GM18868 (cell line): Measurements from ENCODE around the gene CGNL1.

ENCODE experiments used
- ATAC-seq: cut with Tn5 transposase; IDR thresholded peaks from one replicate; pipeline ENCODE4 v1.9.1; 2021; ENCODE audit warnings: mild to moderate bottlenecking, moderate library complexity; ENCODE audit not compliant: unreplicated experiment

CGNL1 gene

DNA sequence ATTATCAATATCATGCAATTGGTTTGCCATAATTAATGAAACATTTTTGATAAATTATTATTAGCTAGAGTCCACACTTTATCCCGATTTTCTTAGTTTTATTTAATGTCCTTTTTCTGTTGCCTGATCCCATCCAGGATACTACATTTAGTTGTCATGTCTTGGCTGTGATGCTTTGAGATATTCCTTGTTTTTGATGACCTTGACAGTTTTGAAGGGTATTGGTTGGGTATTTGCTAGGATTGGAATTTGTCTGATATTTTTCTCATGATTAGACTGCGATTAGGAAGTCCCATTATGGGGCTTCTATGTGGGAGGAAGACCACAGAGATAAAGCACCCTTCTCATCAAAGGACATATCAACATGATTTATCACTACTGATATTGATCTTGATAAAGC, 43.0 kb downstream of the CGNL1 start:
- ATAC-seq, result no peak

DNA sequence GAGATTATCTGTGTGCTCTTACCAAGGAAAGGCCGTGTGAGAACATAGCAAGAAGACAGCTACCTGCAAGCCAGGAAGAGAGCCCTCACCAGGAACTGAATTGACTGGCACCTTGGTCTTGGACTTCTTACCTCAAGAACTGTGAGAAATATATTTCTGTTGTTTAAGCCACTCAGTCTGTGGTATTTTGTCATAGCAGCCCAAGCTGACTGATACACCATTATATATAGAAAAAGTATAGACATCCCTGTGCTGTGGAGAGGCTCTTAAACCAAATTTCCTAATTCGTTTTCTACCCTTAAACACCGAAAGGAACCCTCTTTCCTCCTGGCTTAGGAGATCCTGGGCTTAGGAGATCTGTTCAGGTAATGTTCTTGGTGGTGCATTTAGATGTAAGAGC, 44.8 kb downstream of the CGNL1 start:
- no peak for ATAC-seq

DNA sequence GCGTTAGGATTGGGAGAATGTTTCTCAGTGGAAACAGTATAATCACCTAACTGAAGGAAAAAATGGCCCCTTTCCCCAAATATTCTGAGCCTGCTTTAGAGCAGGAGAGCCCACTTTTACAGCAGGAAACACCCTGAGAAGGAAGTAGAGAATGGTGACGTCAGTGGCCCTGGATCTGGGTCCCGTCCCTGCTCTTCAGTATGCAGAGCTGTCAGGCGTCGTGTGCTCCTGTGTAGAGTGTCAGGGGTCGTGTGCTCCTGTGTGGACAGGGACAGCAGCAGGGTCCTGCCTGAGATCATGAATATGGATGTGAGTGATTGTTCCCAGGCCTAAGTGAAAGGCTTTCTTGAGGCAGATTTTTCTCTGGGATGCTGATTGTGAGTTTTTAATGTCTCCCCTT, 45.2 kb downstream of the CGNL1 start:
- no peak for ATAC-seq

DNA sequence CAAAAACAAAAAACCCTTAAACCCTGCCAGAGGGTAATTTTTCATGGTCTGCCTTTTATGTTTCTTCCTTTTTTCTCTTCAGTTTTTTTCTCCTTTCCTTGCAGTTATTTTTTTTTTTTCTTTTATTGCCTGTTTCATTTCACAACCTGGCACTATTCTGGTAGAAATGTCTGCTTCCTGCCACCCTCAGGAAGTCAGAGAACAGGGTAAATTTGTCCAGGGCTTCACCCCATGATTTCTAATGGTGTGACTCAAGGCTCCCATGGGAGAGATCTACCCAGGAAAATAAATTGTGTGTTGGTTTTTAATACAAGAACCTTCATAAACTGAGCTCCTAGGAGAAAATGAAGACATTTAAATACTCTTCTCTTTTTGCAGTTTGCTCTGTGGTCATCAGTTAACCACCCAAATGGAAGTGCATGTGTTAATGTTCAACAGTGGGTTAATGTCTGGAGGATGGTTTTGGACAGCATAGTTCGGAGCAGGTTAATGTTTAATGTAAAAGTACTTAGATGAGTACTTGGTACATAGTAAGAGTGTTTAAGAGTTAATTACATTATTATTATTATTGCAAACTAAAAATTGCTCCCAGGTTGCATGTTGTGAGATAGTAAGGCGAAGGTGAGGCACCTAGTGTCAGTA, 45.9 kb downstream of the CGNL1 start:
- ATAC-seq, result no peak

DNA sequence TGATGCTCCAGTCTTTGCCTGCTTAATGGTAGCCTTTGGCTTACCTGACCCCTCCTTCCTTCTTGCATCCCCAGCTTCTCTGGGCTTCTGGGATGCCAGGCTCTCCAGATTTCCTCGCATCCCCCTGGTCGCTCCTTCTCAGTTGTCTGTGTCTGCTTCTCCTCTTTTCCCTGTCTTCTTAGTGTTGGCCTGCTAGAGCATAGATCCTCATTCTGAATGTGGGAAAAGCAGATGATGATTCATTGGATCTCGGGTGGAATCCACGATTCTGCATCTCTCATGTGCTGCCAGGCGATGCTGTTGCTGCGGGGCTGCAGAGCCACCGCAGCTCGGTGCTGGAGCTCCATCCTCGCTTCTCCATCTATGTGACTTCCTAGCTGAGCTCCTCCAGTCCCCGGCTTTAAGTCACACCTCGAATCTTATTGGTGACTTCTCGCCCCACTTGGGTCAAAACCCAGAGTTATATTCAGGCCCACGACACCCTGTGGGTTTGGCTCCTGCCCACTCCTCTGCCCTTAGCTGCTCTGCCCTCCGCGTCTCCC, 47.4 kb downstream of the CGNL1 start:
- no peak for ATAC-seq

DNA sequence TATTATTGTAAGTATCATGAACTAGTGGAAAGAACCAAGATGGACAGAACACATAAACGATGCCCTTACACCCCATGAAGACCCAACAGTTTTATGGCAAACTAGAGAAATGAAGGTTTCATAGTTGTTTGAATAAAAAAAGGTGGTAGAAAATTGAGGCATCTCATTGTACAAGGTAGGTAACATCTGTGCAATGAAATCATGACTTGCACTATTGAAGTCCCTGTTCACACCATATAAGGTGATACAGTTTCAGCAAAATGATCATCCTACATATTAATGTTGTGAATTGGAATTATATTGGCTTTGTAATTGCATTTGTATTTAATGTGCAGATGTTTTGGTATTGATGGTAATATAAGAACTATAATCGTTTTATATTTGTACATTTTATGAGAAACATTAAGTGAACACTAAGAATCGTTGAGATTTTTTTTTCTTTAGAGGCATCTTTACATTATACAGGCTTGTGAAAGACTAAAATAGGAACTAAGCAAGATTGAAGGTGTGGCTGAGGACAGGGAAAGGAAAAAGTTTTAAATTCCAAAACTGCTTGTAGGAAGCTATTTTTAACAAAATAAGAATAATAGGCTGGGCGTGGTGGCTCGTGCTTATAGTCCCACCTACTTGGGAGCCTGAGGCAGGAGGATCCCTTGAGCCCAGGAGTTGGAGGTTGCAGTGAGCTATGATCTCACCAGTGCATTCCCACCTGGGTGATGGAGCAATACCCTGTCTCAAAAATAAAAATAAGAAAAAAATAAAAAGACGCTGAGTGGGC, 48.5 kb downstream of the CGNL1 start:
- no peak for ATAC-seq

DNA sequence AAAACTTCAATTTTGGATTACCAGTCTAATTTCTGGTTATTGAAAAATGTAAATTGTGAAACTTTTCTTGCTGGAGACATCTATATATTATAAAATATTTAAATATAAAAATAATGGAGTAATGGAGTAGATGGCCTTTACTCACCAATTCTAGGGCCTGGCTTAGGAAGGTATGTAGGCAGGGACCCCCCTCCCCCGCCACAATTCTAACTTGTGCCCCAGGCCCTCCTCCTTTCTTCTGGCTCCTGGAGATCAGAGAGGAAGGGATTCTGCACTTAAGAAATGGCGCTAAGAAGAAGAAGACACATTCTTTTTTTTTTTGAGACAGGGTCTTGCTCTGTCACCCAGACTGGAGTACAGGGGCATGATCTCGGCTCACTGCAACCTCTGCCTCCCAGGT, 49.5 kb downstream of the CGNL1 start:
- ATAC-seq, result no peak

DNA sequence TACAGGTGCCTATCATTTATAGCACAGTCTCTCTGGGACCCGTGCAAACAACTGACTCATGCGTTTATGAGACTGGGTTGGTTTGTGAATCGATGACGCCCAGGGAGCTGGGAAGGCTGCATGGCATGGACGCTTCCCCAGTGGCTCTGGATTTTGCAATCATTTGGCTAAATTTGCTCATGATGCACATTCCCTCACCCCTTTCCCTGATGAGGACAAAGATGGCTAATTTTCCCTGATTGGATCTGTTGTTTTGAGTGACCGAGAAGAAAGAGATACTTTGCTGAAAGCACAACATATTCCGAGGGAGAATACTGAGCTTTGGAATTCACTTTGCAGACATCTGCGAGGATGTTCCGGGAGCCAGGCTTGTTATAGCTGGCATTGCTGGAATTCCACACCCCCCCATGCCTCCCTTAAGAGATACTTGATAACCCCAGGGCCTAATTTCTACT, 51.1 kb downstream of the CGNL1 start:
- ATAC-seq, result no peak

DNA sequence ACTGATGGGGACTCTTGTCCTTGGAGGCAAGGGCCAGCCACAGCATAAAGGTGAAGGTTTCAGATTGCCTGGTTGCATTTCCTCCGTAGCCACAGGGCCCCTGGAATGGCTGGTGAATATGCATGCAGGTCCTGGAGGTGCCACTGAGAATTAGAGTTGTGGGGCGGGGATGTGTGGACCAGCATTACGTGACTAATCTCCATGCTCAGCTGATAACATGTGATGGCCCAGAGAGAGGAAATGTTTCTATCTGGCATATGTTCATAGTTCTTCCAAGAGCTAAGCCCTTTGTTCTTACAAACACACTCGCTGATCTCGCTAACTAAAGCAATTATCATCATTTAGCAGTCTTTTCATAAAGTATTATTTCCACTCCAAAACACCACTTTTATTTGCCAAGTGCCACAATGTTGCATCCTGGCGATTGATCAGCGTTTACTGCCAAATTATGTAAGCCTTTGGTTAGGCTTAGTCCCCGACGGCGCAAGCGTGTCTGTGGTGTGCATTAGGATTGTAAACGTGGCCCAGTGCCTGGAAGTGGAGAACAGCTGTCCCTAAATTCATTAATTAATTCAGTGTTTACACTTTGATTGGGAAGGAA, 55.9 kb downstream of the CGNL1 start:
- ATAC-seq, result no peak

DNA sequence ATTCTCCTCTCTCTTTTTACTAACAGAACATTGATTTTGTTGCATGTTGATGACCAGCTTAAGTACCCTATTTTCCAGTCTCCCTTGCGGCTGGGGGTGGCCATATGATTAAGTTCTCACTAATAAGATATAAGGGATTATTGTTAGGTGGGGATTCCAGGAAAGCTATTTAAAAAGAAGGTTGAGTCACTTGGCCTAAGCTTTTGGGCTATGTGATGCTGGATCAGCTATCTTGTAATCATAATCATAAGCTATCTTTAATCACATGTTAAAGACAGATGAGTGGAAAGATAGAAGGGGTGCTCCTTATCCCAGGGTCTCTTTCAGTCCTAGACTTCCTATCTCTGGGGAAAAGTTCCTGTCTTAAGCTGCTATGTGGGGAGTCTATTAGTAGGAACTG, 59.9 kb downstream of the CGNL1 start:
- no peak for ATAC-seq

DNA sequence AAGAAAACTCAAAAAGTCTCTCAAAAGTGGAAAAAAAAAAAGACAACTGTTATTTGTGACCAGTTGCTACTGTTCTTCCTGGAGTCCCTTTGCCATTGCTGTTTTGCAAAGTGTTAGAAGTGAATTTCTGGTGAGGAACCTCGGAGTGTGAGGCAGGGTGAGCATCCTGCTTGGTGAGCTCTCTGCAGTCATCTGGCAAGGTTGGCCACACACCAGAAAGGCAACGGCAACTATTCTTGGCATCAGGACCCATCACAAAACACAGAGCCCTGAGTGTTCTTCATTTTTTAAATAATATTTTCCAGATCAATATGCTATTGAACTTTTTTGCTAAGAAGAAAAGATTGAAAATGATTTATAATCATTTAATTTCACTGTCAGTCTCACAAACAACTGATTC, 60.7 kb downstream of the CGNL1 start:
- ATAC-seq, result no peak

DNA sequence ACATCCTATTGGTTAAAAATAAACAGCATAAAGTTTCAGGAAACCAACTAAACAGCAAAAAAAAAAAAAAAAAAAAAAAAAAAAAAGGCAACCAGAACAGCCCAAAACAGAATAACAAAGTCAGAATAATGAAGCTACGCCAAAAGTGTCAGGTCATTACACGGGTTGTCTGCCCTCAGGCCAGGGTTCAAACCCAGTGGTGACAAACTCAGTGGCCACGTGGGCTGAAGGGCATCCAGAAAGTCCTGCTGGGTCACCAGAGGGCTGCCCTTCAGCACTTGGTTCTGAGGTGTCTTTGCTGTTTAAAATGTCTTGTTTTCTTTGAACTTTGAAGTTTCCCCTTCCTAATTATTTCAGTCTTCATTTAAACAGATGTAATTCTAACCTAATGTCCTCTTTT, 61.3 kb downstream of the CGNL1 start:
- ATAC-seq, result no peak

DNA sequence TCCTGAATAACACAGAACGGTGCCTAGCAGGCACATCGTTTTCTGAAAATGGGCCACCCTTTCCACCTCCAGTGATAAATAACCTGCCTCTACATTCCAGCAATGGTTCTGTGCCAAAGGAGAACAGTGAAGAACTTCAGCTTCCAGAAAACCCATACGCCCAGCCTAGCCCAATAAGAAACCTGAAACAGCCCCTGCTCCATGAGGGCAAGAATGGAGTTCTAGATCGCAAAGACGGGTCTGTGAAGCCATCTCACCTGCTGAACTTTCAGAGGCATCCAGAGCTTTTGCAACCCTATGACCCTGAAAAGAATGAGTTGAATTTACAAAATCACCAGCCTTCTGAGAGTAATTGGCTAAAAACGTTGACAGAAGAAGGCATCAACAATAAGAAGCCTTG, 61.9 kb downstream of the CGNL1 start:
- ATAC-seq, result no peak

DNA sequence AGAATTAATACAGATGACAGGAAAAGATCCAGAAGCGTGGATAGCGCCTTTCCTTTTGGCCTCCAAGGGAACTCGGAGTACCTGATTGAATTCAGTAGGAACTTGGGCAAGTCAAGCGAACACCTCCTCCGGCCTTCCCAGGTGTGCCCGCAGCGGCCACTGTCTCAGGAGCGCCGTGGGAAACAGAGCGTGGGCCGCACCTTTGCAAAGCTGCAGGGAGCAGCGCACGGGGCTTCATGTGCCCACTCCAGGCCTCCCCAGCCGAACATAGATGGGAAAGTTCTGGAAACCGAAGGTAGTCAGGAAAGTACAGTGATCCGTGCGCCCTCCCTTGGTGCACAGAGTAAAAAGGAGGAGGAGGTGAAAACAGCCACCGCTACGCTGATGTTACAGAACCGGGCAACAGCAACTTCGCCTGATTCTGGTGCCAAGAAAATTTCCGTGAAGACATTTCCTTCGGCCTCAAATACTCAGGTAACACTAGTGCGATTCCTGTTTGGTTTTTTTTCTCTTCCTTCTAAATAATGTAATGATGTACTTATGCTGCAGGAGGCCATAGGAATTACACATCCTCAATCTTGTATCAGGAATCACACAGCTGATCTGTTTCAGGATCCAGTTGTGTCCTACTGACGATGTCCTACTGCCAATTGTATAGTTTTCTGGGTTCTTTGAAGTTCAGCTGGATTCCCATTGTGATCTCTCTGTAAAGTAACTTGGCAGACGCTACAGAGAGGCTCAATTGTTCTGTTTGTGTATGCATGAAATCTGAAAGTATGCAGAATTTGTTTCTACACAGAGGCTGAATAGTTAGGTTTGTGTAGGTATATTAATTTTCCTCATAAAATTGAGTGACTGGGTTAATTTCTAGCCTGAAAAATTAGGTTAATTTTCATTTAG, 63.1 kb downstream of the CGNL1 start:
- no peak for ATAC-seq

DNA sequence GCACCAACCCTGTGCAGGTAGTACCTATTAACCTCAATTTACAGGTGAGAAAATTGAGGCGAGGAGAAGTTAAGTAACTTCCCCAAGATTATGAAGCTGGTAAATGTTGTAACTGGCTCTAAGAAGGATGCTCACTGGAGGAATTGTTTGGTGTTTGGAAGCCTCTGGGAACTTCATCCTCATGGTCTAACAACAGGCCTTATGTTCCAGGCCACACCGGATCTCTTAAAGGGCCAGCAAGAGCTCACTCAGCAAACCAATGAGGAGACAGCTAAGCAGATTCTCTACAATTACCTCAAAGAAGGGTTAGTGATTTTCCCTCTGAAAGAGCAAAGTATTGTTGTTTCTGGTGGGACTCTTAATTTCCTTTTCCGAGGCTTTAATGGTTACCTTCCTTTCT, 63.9 kb downstream of the CGNL1 start:
- no peak for ATAC-seq

DNA sequence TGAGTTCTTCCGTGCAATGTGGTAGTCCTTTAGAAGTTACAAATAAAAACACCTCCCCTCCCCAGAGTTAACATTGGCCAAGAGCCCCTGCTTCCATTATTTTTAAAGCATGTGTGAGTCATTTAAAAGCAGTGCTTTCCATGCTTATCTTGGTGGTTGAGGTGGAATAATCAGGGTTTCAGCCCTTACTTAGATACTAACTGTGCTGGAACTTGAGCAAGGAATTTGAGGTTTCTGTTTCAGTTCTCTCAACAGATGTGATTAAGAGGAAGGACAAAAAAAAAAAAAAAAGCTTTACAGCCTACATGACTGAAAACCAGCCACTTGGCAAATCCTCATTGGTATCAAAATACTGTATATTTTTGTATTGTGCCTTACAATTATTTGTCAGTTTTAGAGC, 64.5 kb downstream of the CGNL1 start:
- ATAC-seq, result no peak

DNA sequence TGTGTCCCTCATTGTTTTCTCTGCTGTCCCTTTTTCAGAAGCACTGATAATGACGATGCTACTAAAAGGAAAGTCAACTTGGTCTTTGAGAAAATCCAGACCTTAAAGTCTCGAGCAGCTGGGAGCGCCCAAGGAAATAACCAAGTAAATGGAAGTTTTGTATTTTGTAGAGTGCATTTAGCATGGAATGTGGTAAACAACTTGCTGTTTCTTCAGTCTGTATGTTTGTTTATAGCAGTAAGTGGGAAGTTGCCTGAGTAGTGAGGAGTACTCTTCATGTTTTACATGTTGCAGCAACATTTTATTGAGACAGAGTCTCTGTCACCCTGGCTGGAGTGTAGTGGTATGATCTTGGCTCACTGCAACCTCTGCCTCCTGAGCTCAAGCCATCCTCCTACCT, 66.0 kb downstream of the CGNL1 start:
- ATAC-seq, result no peak

DNA sequence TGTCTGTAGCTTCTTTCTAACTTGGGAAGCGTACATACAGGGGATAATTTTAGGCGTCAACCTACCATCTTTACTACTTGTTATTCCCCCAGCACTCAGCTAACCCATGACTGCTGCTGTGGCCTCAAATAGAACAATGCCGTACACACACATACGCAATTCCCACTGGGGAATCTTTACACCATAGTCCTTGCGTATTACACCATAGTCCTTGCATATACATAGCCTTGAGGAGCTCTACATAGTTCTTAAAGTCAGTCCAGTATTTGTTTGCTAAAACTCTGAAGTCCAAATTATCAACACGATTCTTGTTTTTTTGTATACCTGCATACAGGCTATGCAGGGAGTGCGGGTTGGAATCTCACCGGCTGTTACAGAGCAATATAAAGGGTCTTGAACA, 67.2 kb downstream of the CGNL1 start:
- ATAC-seq, result no peak

DNA sequence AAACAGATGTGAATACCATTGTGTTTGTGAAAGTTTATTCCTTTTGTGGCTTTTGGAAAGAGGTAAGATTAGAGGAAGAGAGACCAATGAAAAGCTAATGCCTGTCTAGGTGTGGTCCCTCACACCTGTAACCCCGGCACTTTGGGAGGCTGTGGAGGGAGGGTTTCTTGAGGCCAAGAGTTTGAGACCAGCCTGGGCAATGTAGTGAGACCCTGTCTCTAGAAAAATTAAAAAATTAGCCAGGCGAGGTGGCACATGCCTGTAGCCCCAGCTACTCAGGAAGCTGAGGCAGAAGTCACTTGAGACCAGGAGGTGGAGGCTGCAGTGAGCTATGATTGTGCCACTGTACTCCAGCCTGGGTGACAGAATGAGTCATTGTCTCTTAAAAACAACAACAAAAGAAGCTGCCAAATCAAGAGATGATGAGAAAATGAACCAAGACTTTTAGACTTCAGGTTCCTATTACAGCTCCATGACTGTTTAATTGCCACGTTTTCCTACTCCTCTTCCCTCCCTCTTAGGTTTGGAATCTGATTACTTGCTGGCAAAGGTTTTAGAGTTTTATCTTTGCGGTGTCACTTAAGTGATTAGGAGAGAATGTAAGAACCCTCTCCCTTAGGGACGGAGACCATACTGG, 68.7 kb downstream of the CGNL1 start:
- ATAC-seq, result no peak

DNA sequence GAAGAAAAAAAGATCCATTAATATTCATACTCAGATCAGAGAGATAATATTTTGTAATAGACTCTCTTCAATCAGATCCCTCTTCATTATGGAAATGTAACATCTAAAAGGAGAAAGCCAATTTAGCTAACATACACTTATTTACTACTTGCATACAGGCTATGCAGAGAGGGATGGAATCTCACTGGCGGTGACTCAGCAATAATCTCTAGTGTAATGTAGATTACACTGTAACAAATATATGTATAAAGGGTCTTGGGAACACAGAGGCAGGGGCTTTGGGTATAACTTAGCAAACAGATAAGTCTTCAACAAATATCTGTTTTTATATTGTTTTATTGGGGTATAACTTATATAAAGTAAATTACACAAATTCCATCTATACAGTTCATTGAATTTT, 69.6 kb downstream of the CGNL1 start:
- ATAC-seq, result no peak

DNA sequence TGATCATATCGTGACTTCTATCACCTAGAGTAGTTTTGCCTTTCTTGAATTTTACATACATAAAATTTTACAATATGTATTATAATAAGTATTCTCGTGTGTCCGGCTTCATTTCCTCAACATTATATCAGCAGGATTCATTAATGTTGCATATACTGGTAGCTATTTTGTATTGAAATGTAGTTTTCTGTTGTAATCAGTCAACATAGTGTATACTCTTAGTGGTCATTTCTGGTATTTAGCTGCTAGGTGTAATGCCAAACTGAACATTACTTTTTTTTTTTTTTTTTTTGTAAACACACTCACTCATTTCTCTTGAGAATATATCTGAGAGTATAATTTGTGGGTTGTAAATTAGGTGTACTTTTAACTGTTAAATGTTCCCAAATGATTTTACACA, 70.1 kb downstream of the CGNL1 start:
- ATAC-seq, result no peak
